DMS153 treated with DMSO at 0.1 percent for 48 hours (cell line): ENCODE data around the gene OR1I1.

Source experiments
- DNase-seq: peaks from one replicate; lab custom pipeline; 2025; ENCODE audit not compliant: unreplicated experiment; lab: John Stamatoyannopoulos, UW

Gene OR1I1

DNA sequence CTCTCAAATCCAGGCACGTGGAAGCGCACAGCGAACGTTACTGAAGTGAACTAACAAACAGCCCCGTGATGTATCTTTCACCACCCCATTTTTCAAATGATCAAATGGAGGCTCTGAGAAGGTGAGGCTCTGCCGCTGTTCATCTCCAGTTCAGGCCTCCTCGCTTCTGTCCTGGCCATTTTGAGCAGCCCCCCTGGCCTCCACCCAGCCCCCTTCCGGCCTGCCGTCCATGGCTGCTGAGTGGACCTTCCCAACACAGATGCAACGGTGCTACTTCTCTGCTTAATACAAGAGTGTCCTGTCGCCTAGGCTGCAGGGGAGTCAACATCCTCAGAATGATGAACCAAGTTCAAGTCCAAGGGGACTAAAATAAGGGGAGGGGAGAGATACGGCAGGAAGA lies 34.8 kb downstream of the OR1I1 start:
- no peak for DNase-seq

- DNase-seq, result no peak
These were observed 36.2 kb downstream of the OR1I1 start for GRCh38 chr19:15118248-15118647.

- DNase-seq, result no peak
These were observed 36.9 kb downstream of the OR1I1 start for GRCh38 chr19:15118789-15119494.

DNA sequence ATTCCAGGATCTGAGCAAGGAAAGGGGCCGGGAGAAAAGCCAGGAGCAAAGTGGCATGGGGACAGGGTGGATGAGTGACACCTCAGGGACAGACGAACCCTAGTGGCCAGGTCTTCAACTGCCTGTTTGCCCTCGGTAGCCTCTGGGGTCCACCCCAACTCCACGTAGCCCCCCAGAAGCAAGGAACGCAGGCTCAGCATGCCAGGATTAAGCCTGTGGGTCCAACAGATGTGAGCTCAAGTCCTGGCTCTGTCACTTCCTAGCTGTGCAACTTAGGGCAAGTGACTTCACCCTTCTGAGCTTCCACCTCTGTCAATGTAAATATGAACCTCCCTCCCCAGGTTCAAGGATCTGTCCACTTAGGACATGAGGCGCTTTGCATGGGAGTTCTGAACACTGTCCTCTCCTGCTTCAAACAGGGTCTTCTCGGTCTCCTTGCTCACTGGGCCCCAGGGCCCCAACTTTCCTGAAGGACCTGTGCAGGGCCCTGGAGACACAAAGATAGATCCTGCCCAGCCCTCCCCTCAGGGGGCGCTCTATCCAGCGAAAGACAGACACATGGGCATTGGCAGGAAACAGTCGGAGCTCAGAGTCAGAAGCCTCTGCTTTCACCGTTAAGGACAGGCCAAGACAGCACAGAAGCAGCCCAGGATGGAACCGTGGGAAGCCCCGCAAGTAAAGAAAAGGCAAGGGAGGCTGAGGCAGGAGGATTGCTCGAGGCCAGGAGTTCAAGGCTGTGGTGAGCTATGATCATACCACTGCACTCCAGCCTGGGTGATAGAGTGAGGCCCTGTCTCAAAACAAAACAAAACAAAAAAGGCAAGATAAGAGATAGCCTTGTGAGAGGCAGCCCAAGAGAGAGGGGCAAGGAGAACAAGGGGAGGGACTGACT lies 38.4 kb downstream of the OR1I1 start:
- DNase-seq, result no peak

- DNase-seq, result no peak
These were observed 40.5 kb downstream of the OR1I1 start for GRCh38 chr19:15122331-15123030.

- DNase-seq, result no peak
These were observed 41.2 kb downstream of the OR1I1 start for GRCh38 chr19:15123031-15123890.

GRCh38 chr19:15123900-15124299 lies 41.9 kb downstream of the OR1I1 start:
- no peak for DNase-seq

- no peak for DNase-seq
These were observed 42.7 kb downstream of the OR1I1 start for GRCh38 chr19:15124572-15125231.

GRCh38 chr19:15125232-15126067 lies 43.4 kb downstream of the OR1I1 start:
- peak; percentile 96 for DNase-seq

GRCh38 chr19:15126131-15126910 lies 44.3 kb downstream of the OR1I1 start:
- DNase-seq, result no peak

GRCh38 chr19:15128162-15128770 lies 46.3 kb downstream of the OR1I1 start:
- no peak for DNase-seq

DNA sequence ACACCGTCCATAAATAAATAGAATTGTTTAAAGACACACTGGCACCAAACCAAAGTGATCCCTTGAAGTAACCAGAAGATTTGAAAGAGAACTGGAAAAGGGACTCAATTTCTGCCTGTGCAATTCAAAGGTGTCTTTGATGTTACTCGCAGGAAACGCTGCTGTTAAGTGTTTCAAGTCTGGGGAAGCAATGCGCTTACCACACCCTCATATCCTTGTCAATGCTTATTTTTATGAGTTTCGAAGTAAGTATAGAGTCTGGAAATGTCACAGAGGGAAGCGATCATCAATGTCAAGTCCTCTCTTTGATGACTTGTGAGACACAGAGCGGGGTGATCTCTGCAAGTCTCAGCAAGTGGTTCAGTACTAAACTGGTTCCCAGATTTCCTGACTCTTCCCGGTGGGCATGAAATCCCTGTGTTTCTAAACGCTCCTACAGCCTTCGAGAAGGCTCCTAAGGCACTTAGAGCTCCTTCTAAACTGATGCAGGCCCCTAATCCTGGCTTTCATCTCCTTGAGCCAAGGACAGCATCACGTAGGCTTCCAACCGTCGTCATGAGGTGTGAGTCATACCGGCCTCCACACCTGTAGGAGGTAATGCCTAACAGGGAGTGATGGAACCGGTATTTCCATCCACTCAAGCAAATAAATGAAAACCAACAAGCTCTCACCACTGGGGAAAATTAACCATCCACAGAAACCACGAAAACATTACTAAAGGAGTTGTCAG lies 48.0 kb downstream of the OR1I1 start:
- DNase-seq, result no peak

GRCh38 chr19:15136234-15136954 lies 54.4 kb downstream of the OR1I1 start:
- DNase-seq, result no peak

GRCh38 chr19:15137777-15138176 lies 55.8 kb downstream of the OR1I1 start:
- no peak for DNase-seq

DNA sequence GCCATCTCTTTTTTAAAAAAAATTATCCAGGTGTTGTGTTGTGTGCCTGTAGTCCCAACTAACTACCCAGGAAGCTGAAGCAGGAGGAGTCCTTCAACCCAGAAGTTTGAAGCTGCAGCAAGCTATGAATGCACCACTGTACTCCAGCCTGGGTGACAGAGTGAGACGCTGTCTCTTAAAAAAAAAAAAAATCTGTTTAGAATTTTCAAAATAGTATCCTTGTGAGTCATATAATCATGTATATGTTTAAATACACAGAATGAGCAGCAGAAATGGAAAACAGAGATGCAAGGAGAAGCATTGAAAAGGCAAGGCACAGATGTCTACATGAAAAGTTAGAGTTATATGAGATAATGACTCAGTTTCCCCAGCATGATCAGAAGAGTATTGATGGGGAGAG lies 56.4 kb downstream of the OR1I1 start:
- no peak for DNase-seq

GRCh38 chr19:15141143-15141542 lies 59.1 kb downstream of the OR1I1 start:
- no peak for DNase-seq

GRCh38 chr19:15142313-15142712 lies 60.3 kb downstream of the OR1I1 start:
- no peak for DNase-seq
